ENCODE measurements around the gene STT3A.
"Not testable (repeated sequence)": the region's sequence is repeated elsewhere in the genome, so short reads cannot be mapped to it uniquely, and the experiment has no call there.

STT3A gene

DNA sequence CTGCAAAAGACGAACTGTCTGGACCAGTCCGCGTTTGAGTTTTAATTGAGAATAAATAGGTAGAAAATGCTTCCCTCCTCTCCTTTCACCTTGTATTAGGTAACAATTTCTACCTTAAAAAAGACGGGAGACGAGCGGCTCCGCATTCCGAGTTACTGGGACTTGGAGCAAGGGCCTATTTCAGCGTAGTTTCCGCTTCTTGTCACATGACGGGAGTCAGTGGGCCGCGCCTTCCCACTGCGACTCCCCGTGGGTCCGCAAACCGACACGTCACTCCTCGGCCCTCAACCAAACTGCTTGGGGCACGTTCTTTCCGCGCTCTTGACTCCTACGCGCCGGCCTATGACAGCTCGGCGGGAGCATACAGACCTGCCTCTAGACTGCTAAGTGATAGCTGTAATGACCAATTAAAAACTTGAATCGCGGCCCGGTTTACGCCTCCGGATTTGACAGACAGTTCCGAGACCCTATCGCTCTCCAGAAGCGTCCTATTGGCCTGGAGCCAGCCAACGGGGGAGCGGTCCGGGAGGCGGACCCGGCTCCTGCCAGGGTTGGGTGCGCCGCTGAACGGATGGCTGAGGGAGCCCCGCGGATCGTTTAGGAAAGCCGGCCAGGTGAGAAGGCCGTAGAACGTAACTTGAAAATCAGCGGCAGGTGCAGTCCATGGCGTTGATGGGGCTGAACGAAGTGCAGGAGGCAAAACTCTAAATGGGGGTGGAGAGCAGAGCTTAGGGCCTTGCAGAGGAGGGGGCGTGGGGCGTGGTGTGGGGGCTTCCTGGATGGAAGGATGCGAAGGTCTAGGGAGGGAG, at the start of gene STT3A:
Gene STT3A (plus strand): TSS at position 548 of the 809 bp plus-strand sequence. CDS start 3,064 bp downstream, outside the sequence.
- DNase-seq (ENCODE audit: low read depth, low spot score), result peak; percentile 96

DNA sequence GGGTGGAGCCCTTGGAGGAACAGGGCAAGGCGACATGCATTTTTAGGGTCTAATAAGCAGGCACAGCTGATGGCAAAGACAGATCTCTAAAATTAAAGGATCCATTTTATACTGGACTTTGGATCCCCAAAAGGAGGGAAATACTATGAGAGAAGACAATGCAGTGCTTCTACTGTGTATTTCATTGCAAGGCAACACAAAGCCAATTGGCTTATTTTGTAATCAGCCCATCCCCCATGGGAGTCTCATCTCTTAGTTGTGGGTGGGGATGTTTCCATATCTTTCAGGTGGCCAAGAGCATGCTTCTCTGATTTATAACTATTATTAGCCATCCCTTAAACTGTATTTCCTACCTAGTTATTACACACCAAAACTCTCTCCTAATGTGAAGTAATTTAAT, 41.9 kb upstream of the STT3A start:
- no peak for DNase-seq (ENCODE audit: low read depth, low spot score)

- DNase-seq (ENCODE audit: low read depth, low spot score), result no peak
Measured at GRCh38 chr11:125551835-125552342, 40.8 kb upstream of the STT3A start.

DNA sequence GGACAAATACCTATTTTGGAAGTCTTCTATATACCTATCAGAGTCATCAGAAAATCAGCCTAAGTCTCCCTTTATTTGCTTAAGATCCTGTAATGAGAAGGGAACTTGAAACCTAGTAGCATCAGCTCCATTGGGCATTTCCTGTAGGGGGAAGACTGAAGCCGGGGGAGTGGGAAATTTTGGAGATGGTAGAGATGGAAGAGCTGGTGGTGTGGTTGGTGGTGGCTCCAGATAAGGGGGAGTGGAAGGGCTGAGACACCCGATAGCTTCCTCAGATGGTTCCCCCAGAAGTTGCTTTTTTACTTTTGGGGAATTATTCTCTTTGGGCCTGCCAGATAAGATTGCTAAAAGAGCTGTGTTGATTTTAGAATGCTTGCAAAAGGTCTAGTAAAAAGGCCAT, 39.7 kb upstream of the STT3A start:
- DNase-seq (ENCODE audit: low read depth, low spot score), result no peak

- no peak for DNase-seq (ENCODE audit: low read depth, low spot score)
Measured at GRCh38 chr11:125553357-125553756, 39.3 kb upstream of the STT3A start.

- DNase-seq (ENCODE audit: low read depth, low spot score), result no peak
Measured at GRCh38 chr11:125554038-125554437, 38.6 kb upstream of the STT3A start.

GRCh38 chr11:125559888-125560287, 32.8 kb upstream of the STT3A start:
- DNase-seq (ENCODE audit: low read depth, low spot score), result no peak

DNA sequence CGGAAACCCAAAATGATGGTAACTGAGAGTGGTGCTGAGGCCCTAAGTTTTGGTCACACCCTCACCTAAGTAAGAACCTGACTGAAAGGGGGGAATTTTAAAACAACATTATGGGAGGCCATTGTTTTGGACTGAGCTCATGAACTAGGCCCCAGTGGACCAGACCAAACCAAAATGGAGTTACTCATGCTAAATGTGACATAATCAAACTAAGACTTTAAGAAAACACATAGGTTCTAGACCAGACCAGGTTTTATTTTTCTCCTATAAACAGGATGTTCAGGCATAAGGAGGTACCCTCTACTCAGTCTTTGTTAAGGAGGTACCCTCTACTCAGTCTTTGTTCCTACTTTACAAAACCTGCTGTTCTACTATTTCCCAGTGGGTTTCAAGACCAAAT, 30.7 kb upstream of the STT3A start:
- DNase-seq (ENCODE audit: low read depth, low spot score), result no peak

DNA sequence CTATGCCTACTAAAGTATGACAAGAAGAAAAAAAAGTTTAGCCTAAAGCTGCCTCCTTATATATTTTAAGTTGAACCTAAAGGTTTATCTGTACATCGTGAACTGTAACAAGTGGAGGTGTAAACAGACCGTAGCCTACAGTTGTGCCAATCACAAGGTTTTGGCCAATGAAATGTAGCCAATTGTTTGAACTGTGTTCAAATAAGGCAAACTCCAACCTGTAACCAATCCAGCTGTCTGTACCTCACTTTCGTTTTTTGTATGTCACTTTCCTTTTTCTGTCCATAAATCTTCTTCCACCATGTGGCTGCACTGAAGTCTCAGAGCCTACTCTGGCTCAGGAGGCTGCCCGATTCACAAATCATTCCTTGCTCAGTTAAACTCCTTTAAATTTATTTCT, 30.2 kb upstream of the STT3A start:
- no peak for DNase-seq (ENCODE audit: low read depth, low spot score)

DNA sequence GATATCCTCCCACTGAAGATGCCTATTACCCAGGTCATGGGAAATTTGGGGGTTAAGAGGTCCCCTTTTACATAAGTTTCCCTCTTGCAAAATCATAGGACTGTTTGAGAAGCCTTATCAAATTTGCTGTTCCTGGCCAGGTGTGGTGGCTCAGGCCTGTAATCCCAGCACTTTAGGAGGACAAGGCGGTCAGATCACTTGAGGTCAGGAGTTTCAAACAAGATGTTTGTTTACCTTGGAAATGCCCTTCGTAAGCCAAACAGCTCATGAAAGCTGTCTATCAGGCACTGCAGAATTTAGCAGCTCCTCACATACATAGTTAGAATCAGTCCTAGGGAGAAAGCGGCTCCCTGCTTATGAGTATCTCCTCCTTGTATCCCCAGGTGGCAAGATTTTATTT, 28.3 kb upstream of the STT3A start:
- no peak for DNase-seq (ENCODE audit: low read depth, low spot score)

DNA sequence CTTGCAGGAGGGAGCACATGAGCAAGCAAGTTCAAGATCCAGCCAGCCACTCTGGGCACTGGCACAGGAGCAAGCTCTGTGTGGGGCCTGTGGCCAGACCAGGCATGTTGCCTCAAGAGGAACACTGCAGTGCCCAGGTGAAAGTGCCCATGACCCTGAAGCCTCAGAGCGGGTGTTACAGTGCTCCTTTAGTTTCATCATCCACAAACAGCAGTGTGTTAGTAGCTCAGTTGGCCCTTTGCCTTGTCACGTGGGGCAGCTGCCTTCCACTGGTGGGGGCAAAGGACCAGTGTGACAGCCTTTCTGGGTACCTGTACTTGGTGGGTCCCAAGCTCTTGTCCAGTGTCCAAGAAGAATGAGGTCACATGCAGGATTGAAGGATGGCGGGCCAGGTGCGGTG, 26.4 kb upstream of the STT3A start:
- no peak for DNase-seq (ENCODE audit: low read depth, low spot score)

DNA sequence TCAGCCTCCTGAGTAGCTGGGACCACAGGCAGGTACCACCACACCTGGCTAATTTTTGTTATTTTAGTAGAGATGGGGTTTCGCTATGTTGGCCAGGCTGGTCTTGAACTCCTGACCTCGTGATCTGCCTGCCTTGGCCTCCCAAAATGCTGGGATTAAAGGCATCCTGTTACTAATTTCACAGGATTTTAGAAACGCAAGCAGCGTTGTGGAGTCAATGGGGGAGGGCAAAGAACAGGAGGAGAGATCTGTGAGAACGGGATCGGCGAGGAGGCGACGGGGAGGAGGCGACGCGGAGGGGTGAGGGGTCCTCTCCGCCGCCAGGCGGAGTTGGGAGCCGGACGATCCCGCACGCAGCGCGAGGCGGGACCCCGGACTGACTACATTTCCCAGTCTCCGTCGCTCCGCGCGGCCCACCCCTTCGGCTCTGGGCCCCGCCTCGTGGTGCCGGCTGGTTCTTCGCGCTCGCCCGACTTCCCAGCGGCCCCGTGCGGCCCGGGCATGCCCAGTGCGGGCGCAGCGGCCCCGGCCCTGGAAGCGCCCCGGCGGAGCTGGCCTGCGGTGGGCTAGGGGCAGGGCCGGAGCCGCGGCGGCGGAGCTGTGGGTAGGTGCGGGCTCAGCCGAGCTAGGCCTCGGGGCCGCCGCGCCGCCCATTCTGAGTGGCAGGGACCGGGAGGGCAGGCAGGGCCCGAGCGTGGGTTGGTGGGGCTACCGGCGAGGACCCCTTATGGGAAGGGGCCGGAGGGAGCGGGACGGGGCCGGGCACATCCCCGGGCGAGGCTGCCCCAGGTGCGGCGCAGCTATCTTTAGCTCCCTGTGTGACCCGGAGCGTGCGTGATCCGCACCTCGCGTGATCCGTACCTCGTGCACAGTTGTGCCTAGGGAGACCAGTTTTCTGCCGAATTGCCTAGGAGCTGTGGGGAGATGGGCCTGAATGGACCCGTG, 23.4 kb upstream of the STT3A start, which contains the start of gene EI24:
Gene EI24 (plus strand): TSS at position 508 of the 945 bp plus-strand sequence. CDS start 3,051 bp downstream, outside the sequence.
- DNase-seq (ENCODE audit: low read depth, low spot score), result peak; percentile 75

DNA sequence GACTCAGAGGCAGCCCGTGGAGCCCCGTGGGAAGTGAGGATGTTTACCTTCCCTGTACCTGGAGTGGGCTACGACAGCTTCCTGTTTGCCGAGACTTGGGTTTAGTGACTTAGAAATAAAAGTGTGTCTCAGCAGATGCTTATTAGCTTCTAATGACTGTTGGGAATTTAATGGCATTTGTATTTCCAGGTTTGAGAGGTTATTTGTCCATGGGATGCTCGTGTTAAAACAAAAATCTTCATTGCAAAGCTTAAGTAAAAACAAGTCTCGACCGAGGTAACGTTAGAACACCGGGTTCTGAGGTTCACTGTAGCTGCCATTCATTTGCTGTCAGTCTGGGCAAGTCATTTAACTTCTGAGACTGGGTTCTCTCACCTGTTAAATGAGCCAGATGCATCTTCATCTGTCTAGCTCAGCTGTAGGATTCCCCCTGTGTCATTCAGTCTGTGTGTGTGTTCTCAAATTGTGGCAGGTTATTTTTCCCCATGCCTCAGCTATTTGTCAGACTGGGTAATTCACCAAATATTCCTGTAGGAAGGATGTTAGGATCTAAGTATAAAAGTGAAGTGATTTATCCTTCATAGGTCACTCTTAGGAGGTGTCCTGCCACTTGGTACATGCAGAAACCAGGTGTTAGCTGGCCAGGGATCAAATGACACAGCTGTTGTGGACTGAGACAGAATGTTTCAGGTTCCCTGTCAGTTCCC, 22.6 kb upstream of the STT3A start:
- DNase-seq (ENCODE audit: low read depth, low spot score), result no peak

- no peak for DNase-seq (ENCODE audit: low read depth, low spot score)
Measured at GRCh38 chr11:125570952-125571351, 21.7 kb upstream of the STT3A start.

GRCh38 chr11:125572916-125573315, 19.7 kb upstream of the STT3A start:
- no peak for DNase-seq (ENCODE audit: low read depth, low spot score)

DNA sequence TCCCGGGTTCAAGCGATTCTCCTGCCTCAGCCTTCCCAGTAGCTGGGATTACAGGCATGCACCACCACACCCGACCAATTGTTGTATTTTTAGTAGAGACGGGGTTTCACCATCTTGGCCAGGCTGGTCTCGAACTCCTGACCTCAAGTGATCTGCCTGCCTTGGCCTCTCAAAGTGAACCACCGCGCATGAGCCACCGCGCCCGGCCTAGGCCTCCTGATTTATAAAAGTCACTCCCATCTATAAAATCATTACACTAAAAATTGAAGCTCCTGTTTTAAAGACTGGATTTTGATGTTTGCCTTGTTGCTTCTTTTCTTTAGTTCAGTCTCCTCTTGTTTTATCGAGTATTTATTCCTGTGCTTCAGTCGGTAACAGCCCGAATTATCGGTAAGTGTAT, 15.5 kb upstream of the STT3A start:
- DNase-seq (ENCODE audit: low read depth, low spot score), result not testable (repeated sequence)

DNA sequence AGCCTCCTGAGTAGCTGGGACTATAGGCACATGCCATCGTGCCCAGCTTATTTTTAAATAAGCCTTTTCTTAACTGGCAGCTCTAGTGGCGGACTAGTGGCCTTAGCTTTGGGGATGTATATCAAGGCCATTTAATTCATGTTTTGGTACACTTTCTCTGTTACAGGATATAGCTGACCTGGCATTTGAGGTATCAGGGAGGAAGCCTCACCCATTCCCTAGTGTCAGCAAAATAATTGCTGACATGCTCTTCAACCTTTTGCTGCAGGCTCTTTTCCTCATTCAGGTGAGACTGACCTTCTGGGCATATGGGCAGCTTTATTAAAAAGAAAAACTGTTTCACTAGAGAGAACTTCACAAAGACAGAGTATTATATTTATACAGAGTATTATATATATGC, 13.9 kb upstream of the STT3A start:
- no peak for DNase-seq (ENCODE audit: low read depth, low spot score)

- DNase-seq (ENCODE audit: low read depth, low spot score), result no peak
Measured at GRCh38 chr11:125579811-125580210, 12.8 kb upstream of the STT3A start.

- DNase-seq (ENCODE audit: low read depth, low spot score), result no peak
Measured at GRCh38 chr11:125583496-125583895, 9.2 kb upstream of the STT3A start.

GRCh38 chr11:125585487-125585886, 7.2 kb upstream of the STT3A start:
- DNase-seq (ENCODE audit: low read depth, low spot score), result no peak

DNA sequence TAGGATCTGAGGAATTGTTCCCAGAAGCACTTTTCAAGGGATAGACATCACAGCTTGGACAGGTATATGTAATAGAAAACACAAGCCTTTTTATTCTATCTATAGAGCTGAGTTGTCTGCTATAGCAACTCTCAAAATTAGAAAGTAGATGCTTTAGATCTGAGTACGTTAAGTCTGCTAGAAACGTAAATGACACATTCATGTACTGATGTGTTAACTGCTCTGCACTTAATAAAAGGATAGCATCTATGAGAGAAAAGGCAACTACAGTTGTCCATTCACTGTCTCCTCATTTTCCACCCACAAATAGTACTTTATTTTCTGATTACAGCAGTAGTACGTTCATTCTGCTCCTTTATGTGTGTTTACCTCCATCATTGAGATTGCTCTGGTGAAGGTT, 6.0 kb upstream of the STT3A start:
- DNase-seq (ENCODE audit: low read depth, low spot score), result no peak

DNA sequence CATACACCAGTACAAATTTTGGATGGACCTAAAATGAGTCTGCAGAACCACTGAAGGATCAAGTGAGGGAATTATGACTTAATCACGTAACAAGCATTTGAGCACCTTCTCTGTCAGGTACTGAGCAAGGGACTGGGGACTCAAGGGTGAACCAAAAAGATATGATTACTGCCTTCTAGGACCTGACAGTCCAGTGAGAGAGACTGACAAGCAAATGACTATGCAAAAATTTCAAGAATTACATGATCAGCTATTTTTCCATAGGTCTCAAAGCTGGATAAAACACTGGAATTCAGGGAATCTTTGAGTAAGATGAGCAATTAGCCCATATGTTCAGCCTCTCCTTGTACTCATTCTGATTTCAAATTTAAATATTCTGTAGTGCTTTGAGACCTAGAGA, 5.2 kb upstream of the STT3A start:
- DNase-seq (ENCODE audit: low read depth, low spot score), result no peak

Data from activated CD4-positive, CD25-positive, alpha-beta regulatory T cell treated with anti-CD3 and anti-CD28 coated beads, Interleukin-2, amount 50 U/mL, for 16 hours (primary cell).